IMR-90 (cell line): ENCODE data around the gene ZSCAN30. TPM values are rescaled to one million over a fixed set of nuclear protein-coding genes. Genes with fewer than 3 reads are reported as not detected.

ENCODE experiments used
- ATAC-seq: fragments of 200-7000 bp; cut with Tn5 transposase; 2 replicates; pipeline ENCODE4 v1.9.1; 2020; ENCODE audit warnings: low read depth, mild to moderate bottlenecking, moderate library complexity
- BruUV-seq: library from RNA; stranded (reverse); fragments of 400-500 nt; replicated peaks from 2 replicates; lab custom pipeline; 2021; lab: Mats Ljungman, UMichigan
- CTCF ChIA-PET: fragments of 300-600 bp; formaldehyde crosslinking; extraction: SDS; loops from one replicate; lab custom pipeline; 2021; ENCODE audit warnings: antibody characterized with exemption; lab: Yijun Ruan, JAX
- POLR2A ChIA-PET: fragments of 300-600 bp; sonication (Branson Sonifier 250); formaldehyde crosslinking; loops from one replicate; lab custom pipeline; 2022; ENCODE audit warnings: antibody characterized with exemption; ENCODE audit not compliant: unreplicated experiment; lab: Charles Lee
- DNase-seq: peaks from one replicate; pipeline ENCODE4 v3.0.0; 2013
- H2AFZ ChIP-seq: replicated peaks from 2 replicates; pipeline ENCODE3; 2013; ENCODE audit warnings: low read length, mild to moderate bottlenecking; ENCODE audit not compliant: poor library complexity
- H2AK5ac ChIP-seq: 2 replicates; pipeline ENCODE4 v1.6.1; 2013; ENCODE audit warnings: low read depth, low read length, inconsistent platforms
- H2AK9ac ChIP-seq: replicated peaks from 2 replicates; pipeline ENCODE3; 2013; ENCODE audit warnings: mild to moderate bottlenecking, low read depth, low read length, moderate library complexity; ENCODE audit not compliant: poor library complexity
- H2BK120ac ChIP-seq: 2 replicates; pipeline ENCODE4 v1.6.1; 2013; ENCODE audit warnings: low read depth, low read length, inconsistent platforms
- H2BK15ac ChIP-seq: 3 replicates; pipeline ENCODE4 v1.6.1; 2013; ENCODE audit warnings: low read depth, low read length, inconsistent platforms
- H2BK20ac ChIP-seq: 2 replicates; pipeline ENCODE4 v1.6.1; 2013; ENCODE audit warnings: low read depth, mild to moderate bottlenecking, inconsistent platforms, low read length, moderate library complexity
- H2BK5ac ChIP-seq: 2 replicates; pipeline ENCODE4 v1.6.1; 2013; ENCODE audit warnings: mild to moderate bottlenecking, low read depth, low read length, inconsistent platforms; ENCODE audit not compliant: poor library complexity, severe bottlenecking
- H3K14ac ChIP-seq: replicated peaks from 2 replicates; pipeline ENCODE4 v1.6.1; 2013; ENCODE audit warnings: low read depth, low read length, inconsistent platforms
- H3K18ac ChIP-seq: 2 replicates; pipeline ENCODE4 v1.6.1; 2013; ENCODE audit warnings: low read depth, low read length, control low read depth
- H3K23ac ChIP-seq: 2 replicates; pipeline ENCODE4 v1.6.1; 2013; ENCODE audit warnings: low read depth, low read length, inconsistent platforms
- H3K27ac ChIP-seq: 2 replicates; pipeline ENCODE4 v1.5.1; 2013; ENCODE audit warnings: mild to moderate bottlenecking, control low read depth, low read length; ENCODE audit not compliant: insufficient read depth
- H3K27me3 ChIP-seq: 2 replicates; pipeline ENCODE4 v1.6.1; 2013; ENCODE audit warnings: low read length; ENCODE audit not compliant: control insufficient read depth, insufficient read depth
- H3K36me3 ChIP-seq: 2 replicates; pipeline ENCODE4 v1.6.1; 2013; ENCODE audit warnings: low read length, mixed read lengths; ENCODE audit not compliant: control insufficient read depth, insufficient read depth
- H3K4ac ChIP-seq: 2 replicates; pipeline ENCODE4 v1.6.1; 2013; ENCODE audit warnings: low read depth, low read length, inconsistent platforms
- H3K4me1 ChIP-seq: 2 replicates; pipeline ENCODE4 v1.6.1; 2013; ENCODE audit warnings: low read length, mixed read lengths; ENCODE audit not compliant: control insufficient read depth, insufficient read depth
- H3K4me2 ChIP-seq: 2 replicates; pipeline ENCODE4 v1.6.1; 2013; ENCODE audit warnings: low read depth, mild to moderate bottlenecking, control low read depth, low read length, moderate library complexity
- H3K4me3 ChIP-seq: 2 replicates; pipeline ENCODE4 v1.5.1; 2013; ENCODE audit warnings: low read depth, mild to moderate bottlenecking, control low read depth, low read length, moderate library complexity; ENCODE audit not compliant: insufficient read depth
- H3K56ac ChIP-seq: 2 replicates; pipeline ENCODE4 v1.6.1; 2013; ENCODE audit warnings: low read length, inconsistent platforms; ENCODE audit not compliant: insufficient read depth; ENCODE audit errors: extremely low read depth
- H3K79me1 ChIP-seq, 2 experiments: 2 replicates each; pipeline ENCODE4 v1.6.1; 2013; ENCODE audit warnings: low read length in 2 of 2, inconsistent platforms in 1 of 2, low read depth in 1 of 2
- H3K9ac ChIP-seq: 2 replicates; pipeline ENCODE4 v1.6.1; 2013; ENCODE audit warnings: low read depth, low read length, control low read depth
- H3K9me1 ChIP-seq: 2 replicates; pipeline ENCODE4 v1.6.1; 2013; ENCODE audit warnings: low read length, inconsistent platforms; ENCODE audit not compliant: insufficient read depth
- H3K9me3 ChIP-seq: 2 replicates; pipeline ENCODE4 v1.6.1; 2013; ENCODE audit warnings: low read length; ENCODE audit not compliant: control insufficient read depth, insufficient read depth
- H4K20me1 ChIP-seq: 2 replicates; pipeline ENCODE4 v1.6.1; 2013; ENCODE audit warnings: low read length, inconsistent platforms; ENCODE audit not compliant: insufficient read depth
- H4K5ac ChIP-seq: 2 replicates; pipeline ENCODE4 v1.6.1; 2013; ENCODE audit warnings: mild to moderate bottlenecking, low read depth, low read length, control low read depth
- H4K8ac ChIP-seq, 2 experiments: 2 replicates each; pipeline ENCODE4 v1.6.1; 2013; ENCODE audit warnings: low read depth in 2 of 2, low read length in 2 of 2, control low read depth in 1 of 2, inconsistent platforms in 1 of 2
- H4K91ac ChIP-seq: 2 replicates; pipeline ENCODE4 v1.6.1; 2013; ENCODE audit warnings: low read depth, low read length, inconsistent platforms; ENCODE audit not compliant: insufficient read depth
- BHLHE40 ChIP-seq: fragments of 150-350 bp; IDR thresholded peaks from 2 replicates; pipeline ENCODE4 v1.6.1; 2016; ENCODE audit warnings: mild to moderate bottlenecking, low read depth, low read length
- CEBPB ChIP-seq: IDR thresholded peaks from 2 replicates; pipeline ENCODE4 v1.6.1; 2012; ENCODE audit warnings: low read depth, low read length, improper control_type of control experiment
- CHD1 ChIP-seq: IDR thresholded peaks from 2 replicates; pipeline ENCODE4 v1.6.1; 2012; ENCODE audit warnings: low read depth, low read length, improper control_type of control experiment
- ELK1 ChIP-seq: fragments of 150-350 bp; IDR thresholded peaks from 2 replicates; pipeline ENCODE4 v1.6.1; 2016; ENCODE audit warnings: low read depth, mild to moderate bottlenecking, low read length, moderate library complexity, borderline replicate concordance
- FOS ChIP-seq: fragments of 150-350 bp; IDR thresholded peaks from 2 replicates; pipeline ENCODE4 v1.6.1; 2016; ENCODE audit warnings: low read depth, low read length
- MAFK ChIP-seq: IDR thresholded peaks from 2 replicates; pipeline ENCODE4 v1.6.1; 2012; ENCODE audit warnings: low read depth, low read length, improper control_type of control experiment
- MAZ ChIP-seq: IDR thresholded peaks from 2 replicates; pipeline ENCODE4 v1.6.1; 2012; ENCODE audit warnings: low read depth, mild to moderate bottlenecking, low read length, improper control_type of control experiment, moderate library complexity, borderline replicate concordance
- MXI1 ChIP-seq: IDR thresholded peaks from 2 replicates; pipeline ENCODE4 v1.6.1; 2012; ENCODE audit warnings: low read depth, mild to moderate bottlenecking, low read length, moderate library complexity, borderline replicate concordance
- NFE2L2 ChIP-seq: fragments of 150-350 bp; IDR thresholded peaks from 2 replicates; pipeline ENCODE4 v1.6.1; 2016; ENCODE audit warnings: low read depth, mild to moderate bottlenecking, low read length
- POLR2A ChIP-seq: IDR thresholded peaks from 2 replicates; pipeline ENCODE4 v1.6.1; 2012; ENCODE audit warnings: mild to moderate bottlenecking, low read depth, low read length
- RAD21 ChIP-seq: IDR thresholded peaks from 2 replicates; pipeline ENCODE4 v1.6.1; 2012; ENCODE audit warnings: low read length, improper control_type of control experiment
- RCOR1 ChIP-seq: IDR thresholded peaks from 2 replicates; pipeline ENCODE4 v1.6.1; 2012; ENCODE audit warnings: mild to moderate bottlenecking, low read length, improper control_type of control experiment; ENCODE audit not compliant: insufficient replicate concordance
- RFX5 ChIP-seq: IDR thresholded peaks from 2 replicates; pipeline ENCODE4 v1.8.0; 2012; ENCODE audit warnings: low read depth, mild to moderate bottlenecking, low read length, moderate library complexity
- SMC3 ChIP-seq: fragments of 150-350 bp; IDR thresholded peaks from 2 replicates; pipeline ENCODE4 v1.6.1; 2016; ENCODE audit warnings: low read depth, mild to moderate bottlenecking, antibody characterized with exemption, low read length, moderate library complexity
- WGBS, 2 experiments: methylation state at CpG; one replicate each; pipeline versions ENCODE4 v1.1.5 to v1.1.7; 2013; ENCODE audit warnings: missing lambda C conversion rate in 2 of 2; ENCODE audit not compliant: insufficient read length in 1 of 2; ENCODE audit errors: extremely low coverage in 2 of 2; 5-methylcytosine and 5-hydroxymethylcytosine counted together
- dilution Hi-C: fragments of 300-500 bp; cut with HindIII; formaldehyde crosslinking; loops from one replicate; pipeline ENCODE4 v1.14.3; 2018; ENCODE audit warnings: low sequenced_read_pairs; ENCODE audit not compliant: unreplicated experiment
- in situ Hi-C: fragments of 300-500 bp; cut with MboI; formaldehyde crosslinking; loops from 3 replicates; pipeline ENCODE4 v1.14.3; 2019; ENCODE audit warnings: low sequenced_read_pairs, inconsistent platforms, mixed read lengths
- intact Hi-C: fragments of 100-400 bp; cut with micrococcal nuclease; formaldehyde crosslinking; loops from 2 replicates; pipeline ENCODE4 v1.10.0; 2022
- polyA plus RNA-seq, 3 experiments: library from polyadenylated mRNA; depleted of rRNA; stranded (reverse); fragments of >200 nt; gene quantifications; 2 replicates each; pipeline ENCODE4 v1.2.3, GENCODE V29; 2012; ENCODE audit warnings: low replicate concordance in 1 of 3
- total RNA-seq: library from RNA; depleted of rRNA; stranded (reverse); fragments of >200 nt; gene quantifications from 2 replicates; pipeline ENCODE4 v1.2.3, GENCODE V29; 2012
- TF ChIP-seq, protein P1 (sequence below): conservative IDR thresholded peaks from 2 replicates; pipeline ENCODE4 v1.5.1; 2012; ENCODE audit warnings: mild to moderate bottlenecking, low read depth, low read length, improper control_type of control experiment
- TF ChIP-seq, protein P2 (sequence below): fragments of 150-350 bp; IDR thresholded peaks from 2 replicates; pipeline ENCODE4 v1.6.1; 2017; ENCODE audit warnings: mild to moderate bottlenecking, antibody characterized with exemption, low read length, low read depth

Gene ZSCAN30
- total and polyA plus RNA-seq, 2 of the 4 experiments (the other 2 are of a cell fraction): 9.9 to 17.7 TPM

DNA sequence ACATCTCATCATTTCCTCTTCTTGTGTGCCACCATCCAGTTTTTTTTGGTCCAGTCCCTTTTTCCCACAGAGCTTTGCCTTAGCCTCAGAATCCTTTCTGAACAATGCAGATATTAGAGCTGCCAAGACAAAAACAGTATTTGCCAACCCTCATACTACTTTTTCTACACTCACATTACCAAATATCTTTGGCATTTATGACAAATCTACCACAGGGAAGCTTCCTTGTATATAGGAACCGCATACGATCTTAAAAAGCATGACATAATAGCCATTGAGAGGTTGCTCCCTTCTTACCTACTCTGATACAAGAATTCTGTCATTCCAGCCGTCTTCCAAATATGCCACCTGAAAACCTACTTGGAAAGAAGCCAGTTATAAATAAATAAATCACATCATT lies 44.8 kb upstream of the ZSCAN30 start:
- no TSS peak for BruUV-seq
- dilution Hi-C loops: no loop called here

More for the DNA sequence above, 44.8 kb upstream of the ZSCAN30 start:
- H3K27ac ChIP-seq: no peak overlapping the region
- no peak overlapping the region for H3K4me3 ChIP-seq
- H2AFZ ChIP-seq: no peak overlapping the region
- H3K27me3 ChIP-seq: no peaks in the 10 kb centered on the region
- no peak overlapping the region for H4K8ac ChIP-seq
- H2AK9ac ChIP-seq: no peak overlapping the region
- H3K9ac ChIP-seq: no peak overlapping the region
- no peak overlapping the region for H2BK120ac ChIP-seq
- H3K56ac ChIP-seq: no peak overlapping the region
- ATAC-seq (no peak), DNase-seq (peak; percentile 65)
- no peak overlapping the region for H2BK15ac ChIP-seq
- H3K9me3 ChIP-seq: no peaks in the 10 kb centered on the region
- H2BK5ac ChIP-seq: no peak overlapping the region
- H4K20me1 ChIP-seq: peaks cover 19% of the 10 kb centered on the region; the same call in 1 of the 2 replicates
- H3K23ac ChIP-seq: no peak overlapping the region
- CTCF ChIA-PET: no interaction called here
- H3K4me1 ChIP-seq: no peaks in the 10 kb centered on the region
- H4K91ac ChIP-seq: no peak overlapping the region
- no peak overlapping the region for H3K4ac ChIP-seq
- TF ChIP-seq RAD21 (no peak), CHD1 (no peak), MAFK (no peak), NFE2L2 (no peak), RCOR1 (no peak), MAZ (no peak), ELK1 (no peak), BHLHE40 (no peak), CEBPB (no peak), MXI1 (no peak), RFX5 (no peak), FOS (no peak), SMC3 (no peak), POLR2A (no peak)
- TF ChIP-seq, protein P1, sequence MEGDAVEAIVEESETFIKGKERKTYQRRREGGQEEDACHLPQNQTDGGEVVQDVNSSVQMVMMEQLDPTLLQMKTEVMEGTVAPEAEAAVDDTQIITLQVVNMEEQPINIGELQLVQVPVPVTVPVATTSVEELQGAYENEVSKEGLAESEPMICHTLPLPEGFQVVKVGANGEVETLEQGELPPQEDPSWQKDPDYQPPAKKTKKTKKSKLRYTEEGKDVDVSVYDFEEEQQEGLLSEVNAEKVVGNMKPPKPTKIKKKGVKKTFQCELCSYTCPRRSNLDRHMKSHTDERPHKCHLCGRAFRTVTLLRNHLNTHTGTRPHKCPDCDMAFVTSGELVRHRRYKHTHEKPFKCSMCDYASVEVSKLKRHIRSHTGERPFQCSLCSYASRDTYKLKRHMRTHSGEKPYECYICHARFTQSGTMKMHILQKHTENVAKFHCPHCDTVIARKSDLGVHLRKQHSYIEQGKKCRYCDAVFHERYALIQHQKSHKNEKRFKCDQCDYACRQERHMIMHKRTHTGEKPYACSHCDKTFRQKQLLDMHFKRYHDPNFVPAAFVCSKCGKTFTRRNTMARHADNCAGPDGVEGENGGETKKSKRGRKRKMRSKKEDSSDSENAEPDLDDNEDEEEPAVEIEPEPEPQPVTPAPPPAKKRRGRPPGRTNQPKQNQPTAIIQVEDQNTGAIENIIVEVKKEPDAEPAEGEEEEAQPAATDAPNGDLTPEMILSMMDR: no peak
- TF ChIP-seq, protein P2, sequence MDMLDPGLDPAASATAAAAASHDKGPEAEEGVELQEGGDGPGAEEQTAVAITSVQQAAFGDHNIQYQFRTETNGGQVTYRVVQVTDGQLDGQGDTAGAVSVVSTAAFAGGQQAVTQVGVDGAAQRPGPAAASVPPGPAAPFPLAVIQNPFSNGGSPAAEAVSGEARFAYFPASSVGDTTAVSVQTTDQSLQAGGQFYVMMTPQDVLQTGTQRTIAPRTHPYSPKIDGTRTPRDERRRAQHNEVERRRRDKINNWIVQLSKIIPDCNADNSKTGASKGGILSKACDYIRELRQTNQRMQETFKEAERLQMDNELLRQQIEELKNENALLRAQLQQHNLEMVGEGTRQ: no peak
- in situ Hi-C loops (no loop called here), intact Hi-C loops (no loop called here)
- H3K79me1 ChIP-seq: peaks cover 20 to 36% of the 10 kb centered on the region in 2 experiments
- no peak overlapping the region for H3K14ac ChIP-seq
- H4K5ac ChIP-seq: no peak overlapping the region
- no peaks in the 10 kb centered on the region for H3K9me1 ChIP-seq
- no CpG with 5 or more reads among the region's 3 CpGs for WGBS, 2 experiments
- H2AK5ac ChIP-seq: no peak overlapping the region
- H3K18ac ChIP-seq: no peak overlapping the region
- POLR2A ChIA-PET: no interaction called here
- peaks cover 41% of the 10 kb centered on the region for H3K36me3 ChIP-seq
- no peak overlapping the region for H2BK20ac ChIP-seq
- H3K4me2 ChIP-seq: no peak overlapping the region
